ENCODE data around the gene RBPMS2.
"Not testable (repeated sequence)": the region's sequence is repeated elsewhere in the genome, so short reads cannot be mapped to it uniquely, and the experiment has no call there.

The RBPMS2 gene

GRCh38 chr15:64775551-64776401 is at the start of gene RBPMS2:
RBPMS2 (minus strand) TSS chr15:64775589; CDS start chr15:64775319, 270 bp downstream.
- DNase-seq, result no peak

GRCh38 chr15:64824929-64825430 is 49.6 kb upstream of the RBPMS2 start:
- no peak for DNase-seq

GRCh38 chr15:64816452-64816851 is 41.1 kb upstream of the RBPMS2 start:
- DNase-seq, result no peak

- peak; percentile 21 for DNase-seq
Observed at GRCh38 chr15:64814965-64815364, 39.6 kb upstream of the RBPMS2 start.

- DNase-seq, result not testable (repeated sequence)
Observed at GRCh38 chr15:64814283-64814682, 38.9 kb upstream of the RBPMS2 start.

- DNase-seq, result no peak
Observed at GRCh38 chr15:64813075-64813474, 37.7 kb upstream of the RBPMS2 start.

GRCh38 chr15:64810497-64811326 is 35.3 kb upstream of the RBPMS2 start:
- no peak for DNase-seq

- peak; percentile 73 for DNase-seq
Observed at GRCh38 chr15:64809649-64810496, 34.5 kb upstream of the RBPMS2 start.

GRCh38 chr15:64808785-64809453 is 33.5 kb upstream of the RBPMS2 start:
- DNase-seq, result no peak

GRCh38 chr15:64807751-64808222 is 32.4 kb upstream of the RBPMS2 start:
- no peak for DNase-seq

GRCh38 chr15:64807051-64807749 is 31.8 kb upstream of the RBPMS2 start:
- no peak for DNase-seq

- no peak for DNase-seq
Observed at GRCh38 chr15:64806509-64806908, 31.1 kb upstream of the RBPMS2 start.

GRCh38 chr15:64804619-64805018 is 29.2 kb upstream of the RBPMS2 start:
- DNase-seq, result no peak

GRCh38 chr15:64803526-64803925 is 28.1 kb upstream of the RBPMS2 start:
- DNase-seq, result no peak

GRCh38 chr15:64800476-64800875 is 25.1 kb upstream of the RBPMS2 start:
- no peak for DNase-seq

GRCh38 chr15:64798905-64799304 is 23.5 kb upstream of the RBPMS2 start:
- DNase-seq, result not testable (repeated sequence)

- not testable (repeated sequence) for DNase-seq
Observed at GRCh38 chr15:64795921-64796320, 20.5 kb upstream of the RBPMS2 start.

GRCh38 chr15:64795299-64795698 is 19.9 kb upstream of the RBPMS2 start:
- DNase-seq, result not testable (repeated sequence)

- no peak for DNase-seq
Observed at GRCh38 chr15:64792282-64792681, 16.9 kb upstream of the RBPMS2 start.

GRCh38 chr15:64791401-64791800 is 16.0 kb upstream of the RBPMS2 start:
- DNase-seq, result no peak

GRCh38 chr15:64783796-64784195 is 8.4 kb upstream of the RBPMS2 start:
- no peak for DNase-seq
